OCI-LY3 (cell line): ENCODE measurements around the gene FGD6.

ENCODE experiments used
- H2AFZ ChIP-seq: fragments of 200-600, 300-600 bp; shearing (Covaris generic); 2 replicates; pipeline ENCODE4 v1.6.0; 2014; ENCODE audit warnings: antibody characterized with exemption, low read depth, low read length
- H3K27ac ChIP-seq: fragments of 200-600, 300-600 bp; sonication (generic); 2 replicates; pipeline ENCODE4 v1.5.1; 2014; ENCODE audit warnings: mild to moderate bottlenecking, low read length, moderate library complexity, mixed read lengths
- H3K27me3 ChIP-seq: fragments of 200-600, 300-600 bp; sonication (generic); 2 replicates; pipeline ENCODE4 v1.6.1; 2014; ENCODE audit warnings: low read depth, low read length, mixed read lengths
- H3K36me3 ChIP-seq: fragments of 200-600, 300-600 bp; sonication (generic); replicated peaks from 2 replicates; pipeline ENCODE3; 2014; ENCODE audit warnings: low read depth, low read length, mixed read lengths
- H3K4me1 ChIP-seq: fragments of 300-600, 200-600 bp; sonication (generic); 2 replicates; pipeline ENCODE4 v1.6.1; 2014; ENCODE audit warnings: low read length, mixed read lengths
- H3K4me2 ChIP-seq: fragments of 200-600, 300-600 bp; sonication (generic); 2 replicates; pipeline ENCODE4 v1.6.1; 2014; ENCODE audit warnings: low read length, mixed read lengths
- H3K4me3 ChIP-seq: fragments of 300-600, 200-600 bp; sonication (generic); 2 replicates; pipeline ENCODE4 v1.5.1; 2014; ENCODE audit warnings: antibody characterized with exemption, mild to moderate bottlenecking, low read length, moderate library complexity
- H3K79me2 ChIP-seq: fragments of 300-600, 200-600 bp; shearing (Covaris generic); 2 replicates; pipeline ENCODE4 v1.6.1; 2014; ENCODE audit warnings: mild to moderate bottlenecking, low read length, mixed read lengths
- H3K9ac ChIP-seq: fragments of 300-600, 200-600 bp; shearing (Covaris generic); 2 replicates; pipeline ENCODE4 v1.6.0; 2014; ENCODE audit warnings: mild to moderate bottlenecking, low read length, moderate library complexity
- H3K9me3 ChIP-seq: fragments of 200-600, 300-600 bp; shearing (Covaris generic); 2 replicates; pipeline ENCODE4 v1.6.1; 2014; ENCODE audit warnings: low read length, mixed read lengths; ENCODE audit not compliant: insufficient read depth
- H4K20me1 ChIP-seq: fragments of 200-600, 300-600 bp; sonication (generic); 2 replicates; pipeline ENCODE4 v1.6.1; 2016; ENCODE audit warnings: low read length, mixed read lengths; ENCODE audit not compliant: insufficient read depth
- EZH2phosphoT487 ChIP-seq: fragments of 200-600 bp; shearing (Covaris generic); IDR thresholded peaks from 2 replicates; pipeline ENCODE4 v1.6.1; 2018; ENCODE audit warnings: antibody characterized with exemption, mixed run types, low read depth
- TF ChIP-seq, protein P1 (sequence below): fragments of 200-600, 300-600 bp; sonication (generic); IDR thresholded peaks from 2 replicates; pipeline ENCODE4 v1.5.1; 2014; ENCODE audit warnings: antibody characterized with exemption, low read length, low read depth

The FGD6 gene

DNA sequence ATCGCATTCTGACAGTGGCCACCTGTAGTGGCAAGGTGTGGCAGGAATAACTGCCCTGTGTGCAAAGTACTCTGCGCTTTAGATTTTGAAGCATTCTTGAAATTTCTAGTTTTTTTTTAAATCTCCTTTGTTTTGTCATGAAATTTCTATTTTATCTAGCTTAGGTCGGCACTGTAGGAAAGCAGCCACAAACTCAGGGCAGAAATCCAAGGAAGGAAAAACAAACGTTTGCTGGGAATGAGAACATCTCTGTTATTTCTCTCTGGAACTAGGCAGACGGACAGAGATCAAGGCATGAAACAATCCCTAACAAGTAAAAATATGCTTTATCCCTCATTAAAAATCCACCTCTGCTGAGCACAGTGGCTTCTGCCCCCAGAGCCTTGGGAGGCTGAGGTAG is 142.5 kb downstream of the FGD6 start:
- Histone ChIP-seq H3K4me2 (no peak overlapping the region), H2AFZ (no peak overlapping the region), H3K36me3 (peaks cover 4% of the 10 kb centered on the region), H3K27ac (no peak overlapping the region), H3K4me3 (no peak overlapping the region), H3K4me1 (peaks cover 5% of the 10 kb centered on the region; the same call in 1 of the 2 replicates), H3K27me3 (peaks cover 26% of the 10 kb centered on the region), H4K20me1 (0 out of 2 replicates have a peak, but pooled peaks cover 6% of the 10 kb centered on the region), H3K79me2 (peaks cover 18% of the 10 kb centered on the region), H3K9ac (no peak overlapping the region), H3K9me3 (no peaks in the 10 kb centered on the region)
- no peak for TF ChIP-seq EZH2phosphoT487
- TF ChIP-seq, protein P1, sequence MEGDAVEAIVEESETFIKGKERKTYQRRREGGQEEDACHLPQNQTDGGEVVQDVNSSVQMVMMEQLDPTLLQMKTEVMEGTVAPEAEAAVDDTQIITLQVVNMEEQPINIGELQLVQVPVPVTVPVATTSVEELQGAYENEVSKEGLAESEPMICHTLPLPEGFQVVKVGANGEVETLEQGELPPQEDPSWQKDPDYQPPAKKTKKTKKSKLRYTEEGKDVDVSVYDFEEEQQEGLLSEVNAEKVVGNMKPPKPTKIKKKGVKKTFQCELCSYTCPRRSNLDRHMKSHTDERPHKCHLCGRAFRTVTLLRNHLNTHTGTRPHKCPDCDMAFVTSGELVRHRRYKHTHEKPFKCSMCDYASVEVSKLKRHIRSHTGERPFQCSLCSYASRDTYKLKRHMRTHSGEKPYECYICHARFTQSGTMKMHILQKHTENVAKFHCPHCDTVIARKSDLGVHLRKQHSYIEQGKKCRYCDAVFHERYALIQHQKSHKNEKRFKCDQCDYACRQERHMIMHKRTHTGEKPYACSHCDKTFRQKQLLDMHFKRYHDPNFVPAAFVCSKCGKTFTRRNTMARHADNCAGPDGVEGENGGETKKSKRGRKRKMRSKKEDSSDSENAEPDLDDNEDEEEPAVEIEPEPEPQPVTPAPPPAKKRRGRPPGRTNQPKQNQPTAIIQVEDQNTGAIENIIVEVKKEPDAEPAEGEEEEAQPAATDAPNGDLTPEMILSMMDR = no peak

GRCh38 chr12:95073698-95074520 is 143.4 kb downstream of the FGD6 start:
- Histone ChIP-seq H3K4me2 (peak overlapping the region; percentile 63), H3K27ac (no peak overlapping the region)

DNA sequence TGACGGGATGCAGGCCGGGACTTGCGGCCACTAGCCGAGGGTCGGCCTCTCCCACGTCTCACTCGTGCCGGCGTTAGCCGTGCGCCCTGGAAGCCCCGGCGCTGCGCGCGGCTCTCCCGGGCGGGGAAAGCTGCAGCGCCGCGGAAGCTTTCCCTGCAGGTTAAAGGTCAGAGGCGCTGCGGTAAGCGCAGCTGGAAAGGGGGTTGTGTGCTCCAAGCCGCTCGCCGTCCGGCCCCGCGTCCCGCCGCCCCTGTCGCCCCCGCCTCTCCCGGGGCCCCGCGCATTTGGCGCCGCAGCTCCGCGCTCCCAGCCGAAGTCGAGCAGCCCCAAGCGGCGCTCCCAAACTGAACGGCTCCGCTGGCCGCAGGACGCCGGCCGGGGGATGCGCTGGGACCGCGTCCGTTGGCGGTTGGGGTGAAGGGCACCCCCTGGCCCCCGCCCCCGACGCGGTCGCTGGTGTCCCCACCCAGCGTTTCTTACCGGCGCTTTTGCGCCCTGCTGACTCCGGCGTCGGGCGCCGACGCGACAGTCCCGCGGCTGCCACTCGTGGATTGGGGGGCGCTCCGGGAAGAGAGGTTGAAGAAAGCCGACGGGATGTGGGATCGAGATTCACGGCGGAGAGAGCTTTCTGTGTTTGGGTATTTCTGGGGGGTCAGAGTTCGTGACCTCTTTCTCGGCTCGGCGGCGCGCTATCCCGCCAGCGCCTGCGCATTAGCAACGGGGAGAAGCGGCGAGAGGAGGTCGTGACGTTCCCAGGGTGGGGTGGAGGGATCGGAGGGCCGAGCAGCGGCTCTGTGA is 144.2 kb downstream of the FGD6 start, which contains the start of gene NR2C1:
Gene NR2C1 (minus strand): TSS at position 719 of the 798 bp plus-strand sequence. CDS start 6,234 bp downstream, outside the sequence.
- H3K27me3 ChIP-seq = peaks cover 12% of the 10 kb centered on the region; the same call in 1 of the 2 replicates
- peak within 1 kb of the TSS; percentile 94 for H3K4me3 ChIP-seq
- H3K27ac ChIP-seq = peak within 1 kb of the TSS; percentile 34
- no peaks in the 10 kb centered on the region for H3K9me3 ChIP-seq
- peaks cover 4% of the 10 kb centered on the region for H3K36me3 ChIP-seq
- H2AFZ ChIP-seq = peak within 1 kb of the TSS; percentile 75
- H3K4me1 ChIP-seq = peaks cover 5% of the 10 kb centered on the region; the same call in 1 of the 2 replicates
- peaks cover 21% of the 10 kb centered on the region for H3K79me2 ChIP-seq
- TF ChIP-seq, protein P1 = no peak
- no peak for TF ChIP-seq EZH2phosphoT487
- H3K9ac ChIP-seq = peak within 1 kb of the TSS; percentile 77
- H3K4me2 ChIP-seq = peak within 1 kb of the TSS; percentile 86
- 0 out of 2 replicates have a peak, but pooled peaks cover 6% of the 10 kb centered on the region for H4K20me1 ChIP-seq

More at GRCh38 chr12:95073698-95074520, 143.4 kb downstream of the FGD6 start:
- Histone ChIP-seq H3K79me2 (peaks cover 21% of the 10 kb centered on the region), H4K20me1 (0 out of 2 replicates have a peak, but pooled peaks cover 6% of the 10 kb centered on the region), H3K27me3 (peaks cover 19% of the 10 kb centered on the region), H3K36me3 (peaks cover 4% of the 10 kb centered on the region), H3K9me3 (no peaks in the 10 kb centered on the region), H2AFZ (peak overlapping the region; percentile 57; the same call in 1 of the 2 replicates), H3K4me3 (peak overlapping the region; percentile 94), H3K9ac (no peak overlapping the region), H3K4me1 (peaks cover 5% of the 10 kb centered on the region; the same call in 1 of the 2 replicates)
- TF ChIP-seq EZH2phosphoT487 = no peak
- TF ChIP-seq, protein P1 = peak; percentile 77
